Lung (tissue), 12 donors: ENCODE results near the gene HBS1L. TPM values are rescaled to one million over a fixed set of nuclear protein-coding genes. Genes with fewer than 3 reads are reported as not detected.

Source experiments
- ATAC-seq: fragments of 200-7000 bp; cut with Tn5 transposase; one replicate; pipeline ENCODE4 v1.9.1; 2020; ENCODE audit warnings: moderate number of reproducible peaks; ENCODE audit not compliant: insufficient read depth, low FRiP score
- DNase-seq, 3 donors: peaks; one replicate each; pipeline ENCODE4 v3.0.0-alpha.2; 2013 to 2017
- H3K27ac ChIP-seq, 2 donors: one replicate each; pipeline ENCODE4 v1.5.1; 2013; ENCODE audit warnings: mild to moderate bottlenecking in 2 of 2, moderate library complexity in 2 of 2, control low read depth in 1 of 2, inconsistent platforms in 1 of 2, low read depth in 1 of 2, low read length in 1 of 2
- H3K27me3 ChIP-seq, 3 donors: one replicate each; pipeline ENCODE4 v1.5.1; 2013; ENCODE audit warnings: low read length in 2 of 3; ENCODE audit not compliant: control insufficient read depth in 3 of 3, insufficient read depth in 3 of 3
- H3K36me3 ChIP-seq, 4 donors: one replicate each; pipeline ENCODE4 v1.5.1; 2013; ENCODE audit warnings: low read length in 4 of 4, mild to moderate bottlenecking in 1 of 4, moderate library complexity in 1 of 4; ENCODE audit not compliant: control insufficient read depth in 4 of 4, insufficient read depth in 4 of 4
- H3K4me1 ChIP-seq, 5 donors: one replicate each; pipeline ENCODE4 v1.5.1; 2013; ENCODE audit warnings: low read length in 5 of 5, mild to moderate bottlenecking in 2 of 5, moderate library complexity in 1 of 5; ENCODE audit not compliant: control insufficient read depth in 5 of 5, insufficient read depth in 5 of 5
- H3K4me3 ChIP-seq: one replicate; pipeline ENCODE4 v1.5.1; 2013; ENCODE audit warnings: mild to moderate bottlenecking, control low read depth, moderate library complexity
- H3K9ac ChIP-seq, 2 donors: one replicate each; pipeline ENCODE4 v1.5.1; 2013; ENCODE audit warnings: low read length in 2 of 2, control low read depth in 1 of 2; ENCODE audit not compliant: insufficient read depth in 1 of 2
- H3K9me3 ChIP-seq, 4 donors: one replicate each; pipeline ENCODE4 v1.5.1; 2013; ENCODE audit warnings: low read length in 3 of 4, mild to moderate bottlenecking in 1 of 4, moderate library complexity in 1 of 4; ENCODE audit not compliant: control insufficient read depth in 4 of 4, insufficient read depth in 3 of 4
- WGBS, 2 donors: extraction: QIAGEN DNeasy Blood & Tissue Kit; methylation state at CpG; one replicate each; pipeline ENCODE4 v1.1.7; 2013; 5-methylcytosine and 5-hydroxymethylcytosine counted together
- polyA plus RNA-seq, 2 donors: library from polyadenylated mRNA; stranded (reverse); fragments of 200-250 nt; gene quantifications; one replicate each; pipeline ENCODE4 v1.2.1, GENCODE V29; 2013
- total RNA-seq, 2 donors: library from RNA; depleted of rRNA in 1 of 2; stranded (reverse); fragments of >200 nt in 1 of 2; gene quantifications; one replicate each; pipeline ENCODE4 v1.2.1, GENCODE V29; 2014 to 2021
- TF ChIP-seq, protein P1 (sequence below): IDR thresholded peaks from 2 replicates; pipeline ENCODE4 v1.5.1; 2012; ENCODE audit warnings: mild to moderate bottlenecking; ENCODE audit errors: control extremely low read depth, extremely low read depth
- donor health status: control.
- donor health status: control.
- donor health status: Bipolar disorder and iron deficiency.
- donor health status: healthy.
- donor health status: DM: yes; HTN: yes; CAD: no.

The HBS1L gene
- total and polyA plus RNA-seq, 4 donors, result 13.1 to 76.3 (median 43.3) TPM

DNA sequence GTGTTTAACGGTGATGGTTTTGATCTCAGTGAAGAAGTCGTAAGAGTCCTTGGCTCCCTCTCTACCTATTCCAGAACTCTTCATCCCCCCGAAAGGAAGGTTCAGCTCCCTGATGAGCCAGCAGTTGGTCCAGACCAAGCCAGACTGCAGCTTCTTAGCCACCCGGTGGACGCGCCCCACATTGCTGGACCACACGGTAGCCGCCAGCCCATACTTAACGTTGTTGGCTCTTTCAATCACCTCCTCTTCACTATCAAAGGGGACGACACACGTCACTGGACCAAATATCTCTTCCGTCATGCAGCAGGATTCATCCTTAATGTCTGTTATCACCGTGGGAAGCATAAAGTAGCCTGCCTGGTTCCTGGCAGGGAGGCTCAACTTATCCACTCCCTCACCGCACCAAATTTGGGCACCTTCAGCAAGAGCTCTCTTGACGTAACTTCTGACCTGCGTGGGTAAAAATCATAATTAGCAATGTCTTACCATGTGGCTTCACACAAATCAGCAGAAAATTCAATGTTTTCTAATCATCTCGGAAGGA lies 136.1 kb downstream of the HBS1L start:
- TF ChIP-seq, protein P1, sequence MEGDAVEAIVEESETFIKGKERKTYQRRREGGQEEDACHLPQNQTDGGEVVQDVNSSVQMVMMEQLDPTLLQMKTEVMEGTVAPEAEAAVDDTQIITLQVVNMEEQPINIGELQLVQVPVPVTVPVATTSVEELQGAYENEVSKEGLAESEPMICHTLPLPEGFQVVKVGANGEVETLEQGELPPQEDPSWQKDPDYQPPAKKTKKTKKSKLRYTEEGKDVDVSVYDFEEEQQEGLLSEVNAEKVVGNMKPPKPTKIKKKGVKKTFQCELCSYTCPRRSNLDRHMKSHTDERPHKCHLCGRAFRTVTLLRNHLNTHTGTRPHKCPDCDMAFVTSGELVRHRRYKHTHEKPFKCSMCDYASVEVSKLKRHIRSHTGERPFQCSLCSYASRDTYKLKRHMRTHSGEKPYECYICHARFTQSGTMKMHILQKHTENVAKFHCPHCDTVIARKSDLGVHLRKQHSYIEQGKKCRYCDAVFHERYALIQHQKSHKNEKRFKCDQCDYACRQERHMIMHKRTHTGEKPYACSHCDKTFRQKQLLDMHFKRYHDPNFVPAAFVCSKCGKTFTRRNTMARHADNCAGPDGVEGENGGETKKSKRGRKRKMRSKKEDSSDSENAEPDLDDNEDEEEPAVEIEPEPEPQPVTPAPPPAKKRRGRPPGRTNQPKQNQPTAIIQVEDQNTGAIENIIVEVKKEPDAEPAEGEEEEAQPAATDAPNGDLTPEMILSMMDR, result no peak
- no peak for DNase-seq
- H3K9me3 ChIP-seq, result peaks cover 0 to 3% (median 0%) of the 10 kb centered on the region in 4 donors
- no peaks in the 10 kb centered on the region for H3K4me1 ChIP-seq
- ATAC-seq, result no peak
- WGBS, 2 donors, result 93 to 95% methylated on average over 17 of the region's 17 CpGs
- H3K36me3 ChIP-seq, result no peaks in the 10 kb centered on the region
- H3K27ac ChIP-seq, result no peak overlapping the region
- H3K4me3 ChIP-seq, result no peak overlapping the region
- no peaks in the 10 kb centered on the region for H3K27me3 ChIP-seq
- H3K9ac ChIP-seq, result no peak overlapping the region

DNA sequence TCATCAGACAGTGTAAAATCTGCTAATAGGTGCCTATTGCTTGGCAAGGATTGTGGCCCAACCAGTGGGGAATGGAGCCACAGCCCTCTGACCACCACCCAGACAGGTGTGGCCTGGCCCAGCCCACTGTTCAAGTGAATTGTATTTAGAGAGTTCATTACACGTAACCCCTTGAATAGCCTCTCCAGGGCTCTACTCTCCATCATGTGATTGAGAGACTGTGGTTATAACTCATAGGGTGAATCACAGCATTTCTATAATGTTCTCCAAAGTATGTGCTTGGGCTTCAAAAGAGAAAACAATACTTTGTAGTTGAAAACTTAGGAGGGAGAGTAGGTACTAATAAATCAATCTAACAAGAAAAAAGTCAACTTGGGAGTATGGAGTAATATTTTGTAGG lies 143.1 kb downstream of the HBS1L start:
- WGBS, 2 donors, result 63 to 97% methylated on average over 1 of the region's 1 CpG
- Histone ChIP-seq H3K4me3 (no peak overlapping the region), H3K27me3 (no peaks in the 10 kb centered on the region), H3K36me3 (no peaks in the 10 kb centered on the region), H3K9me3 (peaks cover 0 to 2% (median 0%) of the 10 kb centered on the region in 4 donors), H3K27ac (no peak overlapping the region), H3K4me1 (peaks cover 0 to 4% (median 0%) of the 10 kb centered on the region in 5 donors), H3K9ac (no peak overlapping the region)
- no peak for ATAC-seq
- no peak for DNase-seq
- TF ChIP-seq, protein P1, result no peak

- TF ChIP-seq, protein P1, result no peak
- Histone ChIP-seq H3K27ac (no peak overlapping the region), H3K9me3 (peaks cover 0 to 2% (median 0%) of the 10 kb centered on the region in 4 donors), H3K27me3 (no peaks in the 10 kb centered on the region), H3K4me1 (peaks cover 0 to 4% (median 0%) of the 10 kb centered on the region in 5 donors), H3K4me3 (no peak overlapping the region), H3K36me3 (no peaks in the 10 kb centered on the region), H3K9ac (no peak overlapping the region)
- 86 to 90% methylated on average over 1 of the region's 1 CpG for WGBS, 2 donors
- DNase-seq (no peak), ATAC-seq (no peak)
Observed at GRCh38 chr6:134910593-134910935, 144.1 kb downstream of the HBS1L start.

Other genes starting within 250 kb of the HBS1L start
- gene ALDH8A1, start 104.7 kb downstream of the HBS1L start, total RNA-seq, result 1 to 10 TPM in 1 of 2 donors, under 1 TPM in 1; 0.55 to 1.1 TPM
- gene ALDH8A1, start 104.7 kb downstream of the HBS1L start, polyA plus RNA-seq, result under 1 TPM; 0.30 to 0.59 TPM
- 10 to 100 TPM in 1 of 2 donors, 1 to 10 TPM in 1; 7.6 to 11.3 TPM for gene MYB, start 126.5 kb upstream of the HBS1L start, total RNA-seq
- 1 to 10 TPM; 1.3 to 1.7 TPM for gene MYB, start 126.5 kb upstream of the HBS1L start, polyA plus RNA-seq